GM23338 (cell line): Measurements from ENCODE around the gene TNFRSF21. TPM values are rescaled to one million over a fixed set of nuclear protein-coding genes. Genes with fewer than 3 reads are reported as not detected.

ENCODE experiments used
- ATAC-seq: fragments of 200-7000 bp; cut with Tn5 transposase; 3 replicates; pipeline ENCODE4 v1.9.1; 2020
- DNase-seq: peaks from one replicate; pipeline ENCODE4 v3.0.0-alpha.2; 2015; ENCODE audit warnings: low spot score
- H2AFZ ChIP-seq: fragments of 200-600 bp; sonication (generic); 2 replicates; pipeline ENCODE4 v1.8.0; 2016; ENCODE audit warnings: antibody characterized with exemption, mild to moderate bottlenecking, moderate library complexity
- H3F3A ChIP-seq: fragments of 200-600 bp; sonication (generic); replicated peaks from 2 replicates; pipeline ENCODE4 v1.8.0; 2017; ENCODE audit warnings: antibody characterized with exemption, mixed run types, low read depth
- H3K27ac ChIP-seq: fragments of 200-600 bp; sonication (generic); 2 replicates; pipeline ENCODE4 v1.6.1; 2016; ENCODE audit warnings: low read depth
- H3K27me3 ChIP-seq: fragments of 200-600 bp; sonication (generic); 2 replicates; pipeline ENCODE4 v1.8.0; 2016; ENCODE audit warnings: mild to moderate bottlenecking, mixed run types, moderate library complexity; ENCODE audit not compliant: insufficient read depth
- H3K36me3 ChIP-seq: fragments of 200-600 bp; sonication (generic); 2 replicates; pipeline ENCODE4 v1.8.0; 2016; ENCODE audit warnings: mild to moderate bottlenecking; ENCODE audit not compliant: insufficient read depth
- H3K4me1 ChIP-seq: fragments of 200-600 bp; sonication (generic); 2 replicates; pipeline ENCODE4 v1.8.0; 2016; ENCODE audit warnings: mild to moderate bottlenecking, moderate library complexity; ENCODE audit not compliant: insufficient read depth
- H3K4me2 ChIP-seq: fragments of 200-600 bp; sonication (generic); 2 replicates; pipeline ENCODE4 v1.7.1; 2017; ENCODE audit warnings: mixed run types
- H3K4me3 ChIP-seq: fragments of 200-600 bp; sonication (generic); 2 replicates; pipeline ENCODE4 v1.6.1; 2016; ENCODE audit warnings: mixed run types
- H3K79me2 ChIP-seq: fragments of 200-600 bp; sonication (generic); replicated peaks from 2 replicates; pipeline ENCODE4 v1.8.0; 2017; ENCODE audit warnings: mild to moderate bottlenecking; ENCODE audit not compliant: insufficient read depth
- H3K9me2 ChIP-seq: fragments of 200-600 bp; sonication (generic); 2 replicates; pipeline ENCODE4 v1.8.0; 2017; ENCODE audit not compliant: insufficient read depth
- H4K20me1 ChIP-seq: fragments of 200-600 bp; sonication (generic); replicated peaks from 2 replicates; pipeline ENCODE4 v1.8.0; 2017; ENCODE audit warnings: mild to moderate bottlenecking; ENCODE audit not compliant: insufficient read depth
- H3K27ac Mint-ChIP-seq: 2 replicates; pipeline ENCODE4 v1.8.0; 2020; ENCODE audit warnings: inconsistent platforms, mild to moderate bottlenecking, moderate library complexity, mixed read lengths
- H3K27me3 Mint-ChIP-seq: 3 replicates; pipeline ENCODE4 v1.8.0; 2022; ENCODE audit warnings: low read depth, mild to moderate bottlenecking, moderate library complexity, mixed read lengths, inconsistent platforms; ENCODE audit not compliant: insufficient read depth, poor library complexity
- H3K36me3 Mint-ChIP-seq: 3 replicates; pipeline ENCODE4 v1.8.0; 2021; ENCODE audit warnings: low read depth, mild to moderate bottlenecking, inconsistent platforms, moderate library complexity, mixed read lengths
- H3K4me1 Mint-ChIP-seq: 3 replicates; pipeline ENCODE4 v1.8.0; 2020; ENCODE audit warnings: mild to moderate bottlenecking, inconsistent platforms, mixed read lengths
- H3K4me3 Mint-ChIP-seq: 3 replicates; pipeline ENCODE4 v1.8.0; 2021; ENCODE audit warnings: moderate library complexity, mild to moderate bottlenecking, inconsistent platforms, mixed read lengths
- H3K9me3 Mint-ChIP-seq: 3 replicates; pipeline ENCODE4 v1.8.0; 2020; ENCODE audit warnings: moderate library complexity, mild to moderate bottlenecking, inconsistent platforms, mixed read lengths
- CREB1 ChIP-seq: fragments of 250-450 bp; sonication (Bioruptor Pico); IDR thresholded peaks from 2 replicates; pipeline ENCODE4 v1.5.0; 2020; ENCODE audit warnings: low read depth, mild to moderate bottlenecking, moderate library complexity
- EZH2 ChIP-seq: fragments of 200-600 bp; sonication (generic); IDR thresholded peaks from one replicate; pipeline ENCODE4 v1.8.0; 2017; ENCODE audit warnings: antibody characterized with exemption, mild to moderate bottlenecking, low read depth; ENCODE audit not compliant: unreplicated experiment
- EZH2phosphoT487 ChIP-seq: fragments of 200-600 bp; sonication (generic); IDR thresholded peaks from one replicate; pipeline ENCODE4 v1.8.1; 2018; ENCODE audit warnings: antibody characterized with exemption; ENCODE audit not compliant: unreplicated experiment
- JUNB ChIP-seq: IDR thresholded peaks from one replicate; pipeline ENCODE4 v1.6.1; 2016; ENCODE audit warnings: antibody characterized with exemption; ENCODE audit not compliant: unreplicated experiment
- NANOG ChIP-seq: IDR thresholded peaks from 2 replicates; pipeline ENCODE4 v1.6.1; 2016; ENCODE audit warnings: antibody characterized with exemption, borderline replicate concordance
- POLR2AphosphoS5 ChIP-seq: IDR thresholded peaks from 2 replicates; pipeline ENCODE4 v1.6.1; 2016; ENCODE audit warnings: antibody characterized with exemption, low read depth
- REST ChIP-seq: IDR thresholded peaks from one replicate; pipeline ENCODE4 v1.6.1; 2018; ENCODE audit warnings: antibody characterized with exemption; ENCODE audit not compliant: unreplicated experiment
- STAT1 ChIP-seq: IDR thresholded peaks from one replicate; pipeline ENCODE4 v1.6.1; 2016; ENCODE audit warnings: antibody characterized with exemption; ENCODE audit not compliant: unreplicated experiment
- ZNF114 ChIP-seq: fragments of 250-450 bp; sonication (Bioruptor Pico); IDR thresholded peaks from 2 replicates; pipeline ENCODE4 v1.5.0; 2020; ENCODE audit warnings: mild to moderate bottlenecking, moderate library complexity
- ZNF331 ChIP-seq: fragments of 250-450 bp; sonication (Bioruptor Pico); IDR thresholded peaks from 2 replicates; pipeline ENCODE4 v1.5.0; 2020; ENCODE audit warnings: low read depth, mild to moderate bottlenecking, moderate library complexity
- ZNF462 ChIP-seq: fragments of 250-450 bp; sonication (Bioruptor Pico); IDR thresholded peaks from 2 replicates; pipeline ENCODE4 v1.5.0; 2020; ENCODE audit warnings: mild to moderate bottlenecking, moderate library complexity
- polyA plus RNA-seq: library from polyadenylated mRNA; unstranded; fragments of >200 nt; fragmentation: Nextera tagmentation; extraction: Ambion mirVana; gene quantifications from 2 replicates; pipeline ENCODE4 v1.2.1, GENCODE V29; 2016
- total RNA-seq: library from RNA; depleted of rRNA; stranded (reverse); fragments of >200 nt; shearing (Covaris generic); gene quantifications from 2 replicates; pipeline ENCODE4 v1.2.3, GENCODE V29; 2014
- TF ChIP-seq, protein P1 (sequence below), 2 experiments: fragments of 200-600 bp in 1 of 2; sonication (generic) in 1 of 2; conservative IDR thresholded peaks; 2 replicates each; pipeline versions ENCODE4 v1.5.1 to v1.6.1; 2016 to 2017; ENCODE audit warnings: antibody characterized with exemption in 2 of 2, low read depth in 2 of 2, mild to moderate bottlenecking in 2 of 2, moderate library complexity in 1 of 2
- TF ChIP-seq, protein P2 (sequence below): IDR thresholded peaks from 2 replicates; pipeline ENCODE4 v1.6.1; 2016; ENCODE audit warnings: antibody characterized with exemption

Gene TNFRSF21
- total and polyA plus RNA-seq, 2 experiments from 2014 or later: 22.1 to 48.1 TPM

GRCh38 chr6:47240277-47240890 is 69.3 kb downstream of the TNFRSF21 start:
- no peak for ATAC-seq
- Histone ChIP-seq H3K9me2 (no peaks in the 10 kb centered on the region), H3K4me3 (no peak overlapping the region), H4K20me1 (no peaks in the 10 kb centered on the region; the same call in none of the 2 replicates), H3K27ac (no peak overlapping the region), H2AFZ (no peak overlapping the region), H3K4me1 (peaks cover 25% of the 10 kb centered on the region), H3F3A (no peaks in the 10 kb centered on the region), H3K36me3 (no peaks in the 10 kb centered on the region), H3K4me2 (no peak overlapping the region), H3K27me3 (no peaks in the 10 kb centered on the region), H3K79me2 (peaks cover 52% of the 10 kb centered on the region)
- TF ChIP-seq JUNB (no peak), REST (no peak), NANOG (no peak), STAT1 (no peak), EZH2 (no peak), EZH2phosphoT487 (no peak), ZNF331 (CRISPR knock-in tag) (no peak), ZNF462 (CRISPR knock-in tag) (no peak), ZNF114 (CRISPR knock-in tag) (no peak), CREB1 (CRISPR knock-in tag) (no peak), POLR2AphosphoS5 (no peak)
- TF ChIP-seq, protein P1, sequence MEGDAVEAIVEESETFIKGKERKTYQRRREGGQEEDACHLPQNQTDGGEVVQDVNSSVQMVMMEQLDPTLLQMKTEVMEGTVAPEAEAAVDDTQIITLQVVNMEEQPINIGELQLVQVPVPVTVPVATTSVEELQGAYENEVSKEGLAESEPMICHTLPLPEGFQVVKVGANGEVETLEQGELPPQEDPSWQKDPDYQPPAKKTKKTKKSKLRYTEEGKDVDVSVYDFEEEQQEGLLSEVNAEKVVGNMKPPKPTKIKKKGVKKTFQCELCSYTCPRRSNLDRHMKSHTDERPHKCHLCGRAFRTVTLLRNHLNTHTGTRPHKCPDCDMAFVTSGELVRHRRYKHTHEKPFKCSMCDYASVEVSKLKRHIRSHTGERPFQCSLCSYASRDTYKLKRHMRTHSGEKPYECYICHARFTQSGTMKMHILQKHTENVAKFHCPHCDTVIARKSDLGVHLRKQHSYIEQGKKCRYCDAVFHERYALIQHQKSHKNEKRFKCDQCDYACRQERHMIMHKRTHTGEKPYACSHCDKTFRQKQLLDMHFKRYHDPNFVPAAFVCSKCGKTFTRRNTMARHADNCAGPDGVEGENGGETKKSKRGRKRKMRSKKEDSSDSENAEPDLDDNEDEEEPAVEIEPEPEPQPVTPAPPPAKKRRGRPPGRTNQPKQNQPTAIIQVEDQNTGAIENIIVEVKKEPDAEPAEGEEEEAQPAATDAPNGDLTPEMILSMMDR (conservative IDR thresholded peaks at IDR 0.05; ENCODE audit: low read depth in 2 of 2): no peak
- TF ChIP-seq, protein P2, sequence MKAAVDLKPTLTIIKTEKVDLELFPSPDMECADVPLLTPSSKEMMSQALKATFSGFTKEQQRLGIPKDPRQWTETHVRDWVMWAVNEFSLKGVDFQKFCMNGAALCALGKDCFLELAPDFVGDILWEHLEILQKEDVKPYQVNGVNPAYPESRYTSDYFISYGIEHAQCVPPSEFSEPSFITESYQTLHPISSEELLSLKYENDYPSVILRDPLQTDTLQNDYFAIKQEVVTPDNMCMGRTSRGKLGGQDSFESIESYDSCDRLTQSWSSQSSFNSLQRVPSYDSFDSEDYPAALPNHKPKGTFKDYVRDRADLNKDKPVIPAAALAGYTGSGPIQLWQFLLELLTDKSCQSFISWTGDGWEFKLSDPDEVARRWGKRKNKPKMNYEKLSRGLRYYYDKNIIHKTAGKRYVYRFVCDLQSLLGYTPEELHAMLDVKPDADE: no peak
- no peak for DNase-seq
- H3K9me3 Mint-ChIP-seq: no peaks in the 10 kb centered on the region
- H3K27ac Mint-ChIP-seq: 0 out of 2 replicates have a peak overlapping the region, but pooled peaks have one; percentile 1
- H3K36me3 Mint-ChIP-seq: peaks cover 19% of the 10 kb centered on the region; the same call in 2 of the 3 replicates
- H3K4me1 Mint-ChIP-seq: peaks cover 35% of the 10 kb centered on the region
- H3K27me3 Mint-ChIP-seq: no peaks in the 10 kb centered on the region
- no peak overlapping the region for H3K4me3 Mint-ChIP-seq
